Gastroesophageal sphincter (tissue), 3 donors: Measurements from ENCODE around the gene DHX57.

Experiments used
- POLR2A ChIP-seq, 2 donors: fragments of 450-650 bp; IDR thresholded peaks; one replicate each; pipeline ENCODE4 v1.6.1; 2017; ENCODE audit warnings: antibody characterized with exemption in 2 of 2, mild to moderate bottlenecking in 2 of 2, moderate library complexity in 1 of 2
- TF ChIP-seq, protein P1 (sequence below), 4 experiments: fragments of 200-600 bp in 2 of 4; fragments of 450-650 bp in 2 of 4; sonication (generic) in 1 of 4; IDR thresholded peaks; one replicate each; pipeline ENCODE4 v1.5.1; 2017 to 2019; ENCODE audit warnings: antibody characterized with exemption in 4 of 4, mild to moderate bottlenecking in 2 of 4, moderate library complexity in 2 of 4

DNA sequence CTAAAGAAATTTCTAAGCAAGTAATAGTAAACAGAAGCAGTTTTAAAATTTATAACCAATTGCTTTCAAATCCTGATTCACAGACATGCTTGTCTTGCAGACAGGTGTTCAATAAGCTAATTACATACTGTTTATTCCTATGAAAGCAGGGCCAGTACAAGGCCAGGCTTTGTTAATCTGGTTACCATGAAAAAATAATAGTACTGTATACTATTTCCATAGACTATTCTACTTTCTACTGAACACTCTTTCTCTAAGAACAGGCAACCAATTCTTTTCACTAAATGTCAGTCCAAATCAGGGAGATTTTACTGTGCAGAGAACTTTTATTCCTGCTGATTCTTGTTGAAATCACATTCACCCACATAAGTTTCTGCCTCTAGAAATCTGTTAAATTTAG lies 121.7 kb downstream of the DHX57 start:
- TF ChIP-seq, protein P1, sequence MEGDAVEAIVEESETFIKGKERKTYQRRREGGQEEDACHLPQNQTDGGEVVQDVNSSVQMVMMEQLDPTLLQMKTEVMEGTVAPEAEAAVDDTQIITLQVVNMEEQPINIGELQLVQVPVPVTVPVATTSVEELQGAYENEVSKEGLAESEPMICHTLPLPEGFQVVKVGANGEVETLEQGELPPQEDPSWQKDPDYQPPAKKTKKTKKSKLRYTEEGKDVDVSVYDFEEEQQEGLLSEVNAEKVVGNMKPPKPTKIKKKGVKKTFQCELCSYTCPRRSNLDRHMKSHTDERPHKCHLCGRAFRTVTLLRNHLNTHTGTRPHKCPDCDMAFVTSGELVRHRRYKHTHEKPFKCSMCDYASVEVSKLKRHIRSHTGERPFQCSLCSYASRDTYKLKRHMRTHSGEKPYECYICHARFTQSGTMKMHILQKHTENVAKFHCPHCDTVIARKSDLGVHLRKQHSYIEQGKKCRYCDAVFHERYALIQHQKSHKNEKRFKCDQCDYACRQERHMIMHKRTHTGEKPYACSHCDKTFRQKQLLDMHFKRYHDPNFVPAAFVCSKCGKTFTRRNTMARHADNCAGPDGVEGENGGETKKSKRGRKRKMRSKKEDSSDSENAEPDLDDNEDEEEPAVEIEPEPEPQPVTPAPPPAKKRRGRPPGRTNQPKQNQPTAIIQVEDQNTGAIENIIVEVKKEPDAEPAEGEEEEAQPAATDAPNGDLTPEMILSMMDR (IDR thresholded peaks at IDR 0.05), result no peak
- TF ChIP-seq POLR2A (IDR thresholded peaks at IDR 0.05), result no peak
